KMS-11 (cell line): ENCODE data around the gene KPNA2.
A peak's percentile ranks its signal among the peaks of the same experiment; 100 is the strongest.

Source experiments
- H2AFZ ChIP-seq: fragments of 200-600 bp; sonication (generic); 2 replicates; pipeline ENCODE4 v1.6.1; 2016; ENCODE audit warnings: antibody characterized with exemption, mixed run types, low read depth
- H3K27ac ChIP-seq: fragments of 200-600 bp; sonication (generic); 2 replicates; pipeline ENCODE4 v1.6.1; 2016; ENCODE audit warnings: mild to moderate bottlenecking, mixed run types
- H3K27me3 ChIP-seq: fragments of 200-600 bp; sonication (generic); 2 replicates; pipeline ENCODE4 v1.6.1; 2017; ENCODE audit warnings: mild to moderate bottlenecking, low read depth, mixed run types, moderate library complexity; ENCODE audit not compliant: insufficient read depth
- H3K36me3 ChIP-seq: fragments of 200-600 bp; sonication (generic); 2 replicates; pipeline ENCODE4 v1.6.1; 2017; ENCODE audit warnings: mild to moderate bottlenecking, mixed run types; ENCODE audit not compliant: insufficient read depth
- H3K4me1 ChIP-seq: fragments of 200-600 bp; sonication (generic); 2 replicates; pipeline ENCODE4 v1.6.1; 2016; ENCODE audit warnings: mild to moderate bottlenecking, low read depth, mixed run types; ENCODE audit not compliant: poor library complexity, severe bottlenecking
- H3K4me2 ChIP-seq: fragments of 200-600 bp; sonication (generic); 2 replicates; pipeline ENCODE4 v1.7.0; 2016; ENCODE audit warnings: mild to moderate bottlenecking, mixed run types
- H3K4me3 ChIP-seq: fragments of 200-600 bp; sonication (generic); IDR thresholded peaks from 2 replicates; pipeline ENCODE4 v1.6.1; 2017; ENCODE audit warnings: low read depth, low read length, mixed read lengths; ENCODE audit not compliant: insufficient read depth
- H3K79me2 ChIP-seq: fragments of 200-600 bp; sonication (generic); 2 replicates; pipeline ENCODE4 v1.6.1; 2016; ENCODE audit warnings: low read depth, mixed run types; ENCODE audit not compliant: insufficient read depth
- H3K9ac ChIP-seq: fragments of 200-600 bp; sonication (generic); 2 replicates; pipeline ENCODE4 v1.6.1; 2016; ENCODE audit warnings: mild to moderate bottlenecking, mixed run types
- H4K20me1 ChIP-seq: fragments of 200-600 bp; sonication (generic); 2 replicates; pipeline ENCODE4 v1.6.1; 2016; ENCODE audit warnings: mild to moderate bottlenecking, mixed run types; ENCODE audit not compliant: insufficient read depth
- TF ChIP-seq, protein P1 (sequence below): fragments of 200-600 bp; sonication (generic); conservative IDR thresholded peaks from 2 replicates; pipeline ENCODE4 v1.6.1; 2017; ENCODE audit warnings: low read depth, mild to moderate bottlenecking, antibody characterized with exemption, low read length, moderate library complexity, mixed read lengths

Gene KPNA2

DNA sequence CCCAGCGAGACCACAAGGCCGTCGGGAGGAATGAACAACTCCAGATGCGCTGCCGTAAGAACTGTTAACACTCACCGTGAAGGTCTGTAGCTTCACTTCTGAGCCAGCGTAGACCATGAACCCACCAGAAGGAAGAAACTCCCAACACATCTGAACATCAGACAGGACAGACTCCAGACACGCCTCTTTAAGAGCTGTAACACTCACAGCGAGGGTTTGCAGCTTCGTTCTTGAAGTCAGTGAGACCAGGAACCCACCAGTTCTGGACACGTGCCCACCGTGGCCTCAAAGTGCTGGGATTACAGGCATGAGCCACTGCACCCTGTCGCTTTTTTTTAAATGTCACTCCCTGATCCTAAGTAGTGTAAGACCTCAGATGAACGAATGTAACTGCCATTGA, 17.3 kb downstream of the KPNA2 start:
- TF ChIP-seq, protein P1, sequence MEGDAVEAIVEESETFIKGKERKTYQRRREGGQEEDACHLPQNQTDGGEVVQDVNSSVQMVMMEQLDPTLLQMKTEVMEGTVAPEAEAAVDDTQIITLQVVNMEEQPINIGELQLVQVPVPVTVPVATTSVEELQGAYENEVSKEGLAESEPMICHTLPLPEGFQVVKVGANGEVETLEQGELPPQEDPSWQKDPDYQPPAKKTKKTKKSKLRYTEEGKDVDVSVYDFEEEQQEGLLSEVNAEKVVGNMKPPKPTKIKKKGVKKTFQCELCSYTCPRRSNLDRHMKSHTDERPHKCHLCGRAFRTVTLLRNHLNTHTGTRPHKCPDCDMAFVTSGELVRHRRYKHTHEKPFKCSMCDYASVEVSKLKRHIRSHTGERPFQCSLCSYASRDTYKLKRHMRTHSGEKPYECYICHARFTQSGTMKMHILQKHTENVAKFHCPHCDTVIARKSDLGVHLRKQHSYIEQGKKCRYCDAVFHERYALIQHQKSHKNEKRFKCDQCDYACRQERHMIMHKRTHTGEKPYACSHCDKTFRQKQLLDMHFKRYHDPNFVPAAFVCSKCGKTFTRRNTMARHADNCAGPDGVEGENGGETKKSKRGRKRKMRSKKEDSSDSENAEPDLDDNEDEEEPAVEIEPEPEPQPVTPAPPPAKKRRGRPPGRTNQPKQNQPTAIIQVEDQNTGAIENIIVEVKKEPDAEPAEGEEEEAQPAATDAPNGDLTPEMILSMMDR: no peak
- no peak overlapping the region for H3K4me3 ChIP-seq
- no peaks in the 10 kb centered on the region for H3K27me3 ChIP-seq
- no peak overlapping the region for H3K9ac ChIP-seq
- no peak overlapping the region for H2AFZ ChIP-seq
- H3K4me1 ChIP-seq: peaks cover 4% of the 10 kb centered on the region
- no peaks in the 10 kb centered on the region for H3K79me2 ChIP-seq
- no peak overlapping the region for H3K4me2 ChIP-seq
- no peaks in the 10 kb centered on the region for H4K20me1 ChIP-seq
- no peaks in the 10 kb centered on the region for H3K36me3 ChIP-seq
- H3K27ac ChIP-seq: no peak overlapping the region

DNA sequence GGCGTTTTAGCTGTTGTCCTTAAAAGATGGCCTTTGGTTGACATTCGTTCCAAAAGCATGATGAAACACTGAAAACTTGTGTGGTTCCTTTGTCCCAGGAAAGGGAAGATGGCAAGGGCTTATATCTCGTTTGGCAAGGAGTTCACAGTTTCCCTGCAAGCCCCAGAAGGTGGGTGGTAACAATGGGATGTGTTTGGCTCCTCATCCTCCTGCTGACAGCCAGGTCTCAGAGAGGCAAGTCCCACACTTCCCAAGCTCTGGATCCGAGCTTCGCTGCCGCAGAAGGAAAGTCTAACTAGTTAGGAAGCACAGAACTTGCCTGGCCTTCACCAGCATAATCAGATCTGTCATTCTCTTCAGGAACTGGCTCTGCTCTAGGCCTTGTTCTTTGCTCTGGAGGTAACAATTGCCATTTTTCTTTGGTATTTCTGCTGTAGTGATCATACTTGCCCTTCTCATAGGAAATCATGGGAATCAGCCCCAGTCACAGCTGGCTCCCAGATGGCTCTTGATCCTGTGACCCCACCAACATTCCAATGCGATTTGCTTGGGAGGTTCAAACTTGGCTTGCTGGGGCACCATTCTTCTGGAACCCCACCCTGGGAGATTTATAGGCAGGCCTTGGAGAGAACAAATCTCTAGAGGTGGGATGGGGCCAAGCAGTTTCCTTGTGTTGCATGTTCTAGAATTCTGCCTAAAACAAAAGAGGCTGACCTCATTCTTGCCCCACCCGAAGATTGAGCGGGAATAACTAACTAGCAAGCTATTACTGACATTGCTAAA, 17.9 kb downstream of the KPNA2 start:
- Histone ChIP-seq H3K27ac (no peak overlapping the region), H3K9ac (no peak overlapping the region), H3K4me2 (no peak overlapping the region), H3K79me2 (no peaks in the 10 kb centered on the region), H3K36me3 (no peaks in the 10 kb centered on the region), H3K27me3 (no peaks in the 10 kb centered on the region), H3K4me1 (peaks cover 4% of the 10 kb centered on the region), H4K20me1 (no peaks in the 10 kb centered on the region), H3K4me3 (no peak overlapping the region), H2AFZ (no peak overlapping the region)
- TF ChIP-seq, protein P1: no peak

DNA sequence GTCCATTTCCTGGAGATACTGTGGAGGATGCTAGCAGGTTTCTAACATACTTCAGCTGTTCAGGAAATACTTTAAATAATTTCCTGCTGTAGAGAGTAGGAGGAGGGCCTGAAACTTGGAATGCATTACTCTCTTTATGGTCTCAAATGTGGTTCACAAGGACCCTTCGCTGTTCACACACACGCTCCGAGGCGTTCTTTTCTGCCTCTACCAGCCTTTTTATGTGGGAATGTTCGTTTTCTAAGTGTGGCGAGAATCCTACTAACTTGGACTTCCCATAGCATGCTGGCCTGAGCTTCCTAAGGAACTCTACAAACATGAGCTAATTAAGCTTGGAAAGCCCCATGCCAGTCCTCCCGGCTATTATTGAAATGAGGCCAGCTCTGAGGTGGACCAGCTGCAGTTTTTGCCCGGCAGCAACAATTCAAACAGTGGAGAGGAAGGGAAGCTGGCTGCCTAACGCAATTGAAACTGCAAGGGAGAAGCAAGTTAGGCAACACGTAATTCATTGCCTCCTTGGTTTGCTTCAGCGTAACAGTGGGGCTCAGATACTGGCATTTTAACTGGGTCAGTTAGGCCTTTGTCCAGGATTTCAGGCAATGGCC, 18.9 kb downstream of the KPNA2 start:
- Histone ChIP-seq H3K27ac (no peak overlapping the region), H3K4me2 (no peak overlapping the region), H4K20me1 (no peaks in the 10 kb centered on the region), H2AFZ (no peak overlapping the region), H3K9ac (no peak overlapping the region), H3K27me3 (no peaks in the 10 kb centered on the region; the same call in 1 of the 2 replicates), H3K79me2 (no peaks in the 10 kb centered on the region), H3K4me3 (no peak overlapping the region), H3K4me1 (peaks cover 12% of the 10 kb centered on the region), H3K36me3 (no peaks in the 10 kb centered on the region)
- TF ChIP-seq, protein P1: no peak

DNA sequence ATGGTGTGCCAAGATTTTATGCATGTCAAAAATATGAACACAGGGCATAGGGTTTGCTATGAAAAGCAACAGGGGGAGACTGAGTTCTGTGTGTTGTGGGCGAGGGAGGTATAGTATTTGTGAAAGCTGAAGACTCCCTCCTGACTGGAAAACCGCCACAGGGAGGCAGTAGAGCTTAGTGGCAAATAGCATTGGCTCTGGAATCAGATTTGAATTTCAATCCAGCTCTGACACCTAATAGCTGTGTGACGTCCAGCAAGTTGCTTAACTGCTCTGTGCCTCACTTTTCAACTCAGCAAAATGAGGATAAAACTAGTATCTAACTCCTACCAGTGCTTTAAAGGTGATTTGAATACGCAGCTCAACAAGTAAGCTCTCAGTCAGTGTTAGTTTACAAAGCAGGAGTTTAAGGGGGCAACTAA, 22.0 kb downstream of the KPNA2 start:
- no peak overlapping the region for H2AFZ ChIP-seq
- H3K9ac ChIP-seq: no peak overlapping the region
- peaks cover 41% of the 10 kb centered on the region for H3K4me1 ChIP-seq
- no peaks in the 10 kb centered on the region for H3K36me3 ChIP-seq
- H3K27ac ChIP-seq: no peak overlapping the region
- H3K27me3 ChIP-seq: no peaks in the 10 kb centered on the region; the same call in 1 of the 2 replicates
- no peak overlapping the region for H3K4me3 ChIP-seq
- H4K20me1 ChIP-seq: no peaks in the 10 kb centered on the region
- no peaks in the 10 kb centered on the region for H3K79me2 ChIP-seq
- TF ChIP-seq, protein P1: peak; percentile 70
- no peak overlapping the region for H3K4me2 ChIP-seq
